H1 (cell line): ENCODE measurements around the gene MIGA1. TPM values are rescaled to one million over a fixed set of nuclear protein-coding genes. Genes with fewer than 3 reads are reported as not detected.
"Not testable (repeated sequence)": the region's sequence is repeated elsewhere in the genome, so short reads cannot be mapped to it uniquely, and the experiment has no call there.

Source experiments
- CTCF ChIA-PET: fragments of 300-600 bp; sonication (Branson Sonifier 250); formaldehyde crosslinking; loops from one replicate; lab custom pipeline; 2021; ENCODE audit not compliant: partially characterized antibody; lab: Charles Lee
- POLR2A ChIA-PET: fragments of 300-600 bp; sonication (Branson Sonifier 250); formaldehyde crosslinking; loops from one replicate; lab custom pipeline; 2021; ENCODE audit warnings: inconsistent platforms; ENCODE audit not compliant: partially characterized antibody; lab: Charles Lee
- DNase-seq, 2 experiments: peaks; one replicate each; pipeline versions ENCODE4 v3.0.0 to v3.0.0-alpha.2; 2010 to 2022; ENCODE audit warnings: low spot score in 2 of 2, low read depth in 1 of 2, mixed read lengths in 1 of 2
- FAIRE-seq: peaks from 2 replicates; lab custom pipeline; 2011; peaks lifted over from hg19 to GRCh38; lab: Jason Lieb, UNC
- H2AFZ ChIP-seq: 2 replicates; pipeline ENCODE4 v1.8.1; 2012; ENCODE audit warnings: low read length, inconsistent platforms
- H2AK5ac ChIP-seq: 2 replicates; pipeline ENCODE4 v1.6.1; 2013; ENCODE audit warnings: low read depth, low read length
- H2BK120ac ChIP-seq: replicated peaks from 2 replicates; pipeline ENCODE3; 2013; ENCODE audit warnings: low read depth, low read length, inconsistent platforms
- H2BK12ac ChIP-seq: 2 replicates; pipeline ENCODE4 v1.6.1; 2013; ENCODE audit warnings: low read depth, low read length
- H2BK15ac ChIP-seq: 2 replicates; pipeline ENCODE4 v1.6.1; 2013; ENCODE audit warnings: low read length
- H2BK20ac ChIP-seq: 2 replicates; pipeline ENCODE4 v1.6.1; 2013; ENCODE audit warnings: low read length
- H2BK5ac ChIP-seq: 2 replicates; pipeline ENCODE4 v1.6.1; 2013; ENCODE audit warnings: low read depth, low read length
- H3K14ac ChIP-seq: 2 replicates; pipeline ENCODE4 v1.6.1; 2013; ENCODE audit warnings: inconsistent platforms; ENCODE audit not compliant: insufficient read length
- H3K18ac ChIP-seq: 2 replicates; pipeline ENCODE4 v1.6.1; 2013; ENCODE audit warnings: low read length; ENCODE audit errors: extremely low read depth
- H3K23ac ChIP-seq: 2 replicates; pipeline ENCODE4 v1.6.1; 2013; ENCODE audit warnings: inconsistent platforms; ENCODE audit not compliant: insufficient read length
- H3K23me2 ChIP-seq: 2 replicates; pipeline ENCODE4 v1.6.1; 2013; ENCODE audit warnings: low read depth, low read length
- H3K27ac ChIP-seq: 2 replicates; pipeline ENCODE4 v1.6.1; 2011; ENCODE audit warnings: low read depth, low read length, inconsistent platforms
- H3K27me3 ChIP-seq, 4 experiments: replicated peaks in 1 of 4; 1 replicate in 1 of 4; 2 replicates in 3 of 4; pipeline versions ENCODE4 v1.6.1 to v1.8.1; 2011 to 2013; ENCODE audit warnings: low read length in 3 of 4, mild to moderate bottlenecking in 3 of 4, inconsistent platforms in 2 of 4, mixed read lengths in 2 of 4, moderate library complexity in 1 of 4; ENCODE audit not compliant: control insufficient read depth in 3 of 4, insufficient read depth in 3 of 4; ENCODE audit errors: extremely low read depth in 1 of 4
- H3K36me3 ChIP-seq, 4 experiments: 2 replicates each; pipeline versions ENCODE4 v1.6.1 to v1.8.1; 2011 to 2013; ENCODE audit warnings: mild to moderate bottlenecking in 4 of 4, low read length in 3 of 4, moderate library complexity in 2 of 4, control low read depth in 1 of 4, inconsistent platforms in 1 of 4; ENCODE audit not compliant: insufficient read depth in 4 of 4, control insufficient read depth in 2 of 4
- H3K4ac ChIP-seq: replicated peaks from 2 replicates; pipeline ENCODE3; 2013; ENCODE audit warnings: low read length, low read depth, mixed read lengths, inconsistent platforms; ENCODE audit not compliant: insufficient read length
- H3K4me1 ChIP-seq, 4 experiments: replicated peaks in 1 of 4; 1 replicate in 1 of 4; 2 replicates in 3 of 4; pipeline versions ENCODE4 v1.6.1 to v1.8.1; 2011 to 2013; ENCODE audit warnings: low read length in 3 of 4, inconsistent platforms in 2 of 4, mixed read lengths in 1 of 4; ENCODE audit not compliant: insufficient read depth in 4 of 4, control insufficient read depth in 3 of 4
- H3K4me2 ChIP-seq, 2 experiments: 2 replicates each; pipeline versions ENCODE4 v1.6.1 to v1.8.1; 2011 to 2013; ENCODE audit warnings: low read depth in 2 of 2, low read length in 2 of 2, control low read depth in 1 of 2, inconsistent platforms in 1 of 2, mild to moderate bottlenecking in 1 of 2; ENCODE audit not compliant: insufficient read depth in 1 of 2
- H3K4me3 ChIP-seq, 4 experiments: fragments of 200-600, 300-600 bp in 1 of 4; sonication (generic), shearing (Covaris generic), sonication (Bioruptor Twin) in 1 of 4; 2 replicates each; pipeline versions ENCODE4 v1.5.1 to v1.8.1; 2011 to 2016; ENCODE audit warnings: low read length in 4 of 4, low read depth in 3 of 4, control low read depth in 2 of 4, inconsistent platforms in 2 of 4, mild to moderate bottlenecking in 2 of 4, mixed read lengths in 1 of 4, moderate library complexity in 1 of 4; ENCODE audit not compliant: insufficient read depth in 2 of 4; ENCODE audit errors: extremely low read depth in 1 of 4
- H3K56ac ChIP-seq: replicated peaks from 2 replicates; pipeline ENCODE3; 2013; ENCODE audit warnings: low read depth, mild to moderate bottlenecking, mixed read lengths, low read length, inconsistent platforms; ENCODE audit not compliant: insufficient read length
- H3K79me1 ChIP-seq: 2 replicates; pipeline ENCODE4 v1.6.1; 2013; ENCODE audit warnings: low read depth, low read length, control low read depth
- H3K79me2 ChIP-seq, 2 experiments: 2 replicates each; pipeline versions ENCODE4 v1.6.1 to v1.8.1; 2012 to 2013; ENCODE audit warnings: low read length in 2 of 2, mild to moderate bottlenecking in 2 of 2, inconsistent platforms in 1 of 2; ENCODE audit not compliant: insufficient read depth in 2 of 2, control insufficient read depth in 1 of 2
- H3K9ac ChIP-seq, 4 experiments: replicated peaks in 1 of 4; 1 replicate in 1 of 4; 2 replicates in 3 of 4; pipeline versions ENCODE4 v1.6.1 to v1.8.1; 2011 to 2013; ENCODE audit warnings: low read depth in 3 of 4, low read length in 3 of 4, control low read depth in 2 of 4, mild to moderate bottlenecking in 2 of 4, moderate library complexity in 2 of 4, inconsistent platforms in 1 of 4; ENCODE audit errors: extremely low read depth in 1 of 4
- H3K9me3 ChIP-seq, 2 experiments: 2 replicates each; pipeline versions ENCODE4 v1.6.1 to v1.8.1; 2012 to 2013; ENCODE audit warnings: mild to moderate bottlenecking in 2 of 2, moderate library complexity in 2 of 2, control low read depth in 1 of 2, inconsistent platforms in 1 of 2, low read depth in 1 of 2, low read length in 1 of 2, mixed read lengths in 1 of 2; ENCODE audit not compliant: insufficient read depth in 2 of 2
- H4K20me1 ChIP-seq, 2 experiments: replicated peaks in 1 of 2; 2 replicates each; pipeline versions ENCODE3 to v1.8.1; 2011 to 2013; ENCODE audit warnings: inconsistent platforms in 2 of 2, low read length in 2 of 2, mild to moderate bottlenecking in 1 of 2; ENCODE audit not compliant: insufficient read depth in 2 of 2, control insufficient read depth in 1 of 2
- H4K5ac ChIP-seq: 2 replicates; pipeline ENCODE4 v1.6.1; 2013; ENCODE audit warnings: low read length, low read depth, mixed read lengths, inconsistent platforms; ENCODE audit not compliant: insufficient read length
- H4K8ac ChIP-seq: 2 replicates; pipeline ENCODE4 v1.8.0; 2013; ENCODE audit warnings: mild to moderate bottlenecking, moderate library complexity, low read length, inconsistent platforms; ENCODE audit not compliant: insufficient read depth; ENCODE audit errors: extremely low read depth
- H4K91ac ChIP-seq: replicated peaks from 2 replicates; pipeline ENCODE3; 2013; ENCODE audit warnings: low read length, mixed read lengths, inconsistent platforms; ENCODE audit not compliant: insufficient read length
- BRCA1 ChIP-seq: IDR thresholded peaks from 2 replicates; pipeline ENCODE4 v1.6.1; 2012; ENCODE audit warnings: low read depth, low read length, improper control_type of control experiment
- CEBPB ChIP-seq: IDR thresholded peaks from 2 replicates; pipeline ENCODE4 v1.6.1; 2012; ENCODE audit warnings: low read depth, low read length
- MAFK ChIP-seq: IDR thresholded peaks from 2 replicates; pipeline ENCODE4 v1.6.1; 2012; ENCODE audit warnings: low read depth, mild to moderate bottlenecking, improper control_type of control experiment, low read length
- POLR2AphosphoS5 ChIP-seq: IDR thresholded peaks from 2 replicates; pipeline ENCODE4 v1.6.1; 2011; ENCODE audit warnings: low read depth, low read length
- SIX5 ChIP-seq: IDR thresholded peaks from 2 replicates; pipeline ENCODE4 v1.6.1; 2011; ENCODE audit warnings: mild to moderate bottlenecking, low read depth, low read length
- WGBS, 2 experiments: shearing (Covaris generic) in 1 of 2; methylation state at CpG; one replicate each; pipeline versions ENCODE4 v1.1.6 to v1.1.7; 2013 to 2015; ENCODE audit warnings: low lambda C conversion rate in 2 of 2, mixed read lengths in 2 of 2, inconsistent platforms in 1 of 2, low coverage in 1 of 2, missing lambda C conversion rate in 1 of 2; ENCODE audit not compliant: insufficient replicate concordance in 2 of 2, insufficient coverage in 1 of 2, insufficient read length in 1 of 2; ENCODE audit errors: extremely low coverage in 1 of 2, missing lambda C conversion rate in 1 of 2; 5-methylcytosine and 5-hydroxymethylcytosine counted together
- polyA plus RNA-seq, 7 experiments: library from polyadenylated mRNA; depleted of rRNA in 3 of 7; stranded (reverse) in 5 of 7; unstranded in 2 of 7; fragments of >200 nt in 5 of 7; fragments of 200-250 nt in 2 of 7; gene quantifications; 1 replicate in 5 of 7; 2 replicates in 1 of 7; 4 replicates in 1 of 7; pipeline versions ENCODE4 v1.2.1 to v1.2.3, GENCODE V29; 2011 to 2013; ENCODE audit warnings: missing spikeins in 2 of 7, mixed read lengths in 2 of 7
- total RNA-seq: library from RNA; stranded (reverse); fragmentation: NEBNext Ultra II Directional; extraction: Animal tissue kit (Norgen Biotek cat#: 25700); gene quantifications from 2 replicates; pipeline ENCODE4 v1.2.1, GENCODE V29; 2021
- TF ChIP-seq, protein P1 (sequence below): IDR thresholded peaks from 2 replicates; pipeline ENCODE4 v1.6.1; 2012; ENCODE audit warnings: low read length, inconsistent platforms
- TF ChIP-seq, protein P2 (sequence below): IDR thresholded peaks from 2 replicates; pipeline ENCODE4 v1.6.1; 2012; ENCODE audit warnings: inconsistent platforms

The MIGA1 gene
- total and polyA plus RNA-seq, 2 of the 8 experiments (the other 6 are each of a cell fraction or from before 2014, with no cell fraction given), result 0.95 to 7.0 TPM

DNA sequence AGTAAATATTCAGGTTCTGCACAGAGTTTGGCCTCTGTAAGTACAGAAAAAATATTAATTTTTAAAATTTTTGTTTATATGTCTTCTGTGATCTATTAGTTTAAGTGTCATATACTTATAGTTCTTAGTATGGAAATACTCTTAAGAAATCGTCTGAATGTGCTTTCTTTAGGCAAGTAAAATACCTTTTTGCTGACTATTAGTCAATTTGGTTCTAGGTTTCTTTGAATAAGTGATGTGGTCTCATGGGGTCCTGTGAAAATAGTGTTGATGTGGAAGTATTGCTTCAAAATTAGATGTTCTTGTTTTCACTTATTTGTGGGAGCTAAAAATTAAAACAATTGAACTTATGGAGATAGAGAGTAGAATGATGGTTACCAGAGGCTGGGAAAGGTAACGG is 23.9 kb downstream of the MIGA1 start (continued):
- TF ChIP-seq, protein P1, sequence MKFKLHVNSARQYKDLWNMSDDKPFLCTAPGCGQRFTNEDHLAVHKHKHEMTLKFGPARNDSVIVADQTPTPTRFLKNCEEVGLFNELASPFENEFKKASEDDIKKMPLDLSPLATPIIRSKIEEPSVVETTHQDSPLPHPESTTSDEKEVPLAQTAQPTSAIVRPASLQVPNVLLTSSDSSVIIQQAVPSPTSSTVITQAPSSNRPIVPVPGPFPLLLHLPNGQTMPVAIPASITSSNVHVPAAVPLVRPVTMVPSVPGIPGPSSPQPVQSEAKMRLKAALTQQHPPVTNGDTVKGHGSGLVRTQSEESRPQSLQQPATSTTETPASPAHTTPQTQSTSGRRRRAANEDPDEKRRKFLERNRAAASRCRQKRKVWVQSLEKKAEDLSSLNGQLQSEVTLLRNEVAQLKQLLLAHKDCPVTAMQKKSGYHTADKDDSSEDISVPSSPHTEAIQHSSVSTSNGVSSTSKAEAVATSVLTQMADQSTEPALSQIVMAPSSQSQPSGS, result no peak
- TF ChIP-seq SIX5 (no peak), POLR2AphosphoS5 (no peak), MAFK (no peak), BRCA1 (no peak), CEBPB (no peak)
- TF ChIP-seq, protein P2, sequence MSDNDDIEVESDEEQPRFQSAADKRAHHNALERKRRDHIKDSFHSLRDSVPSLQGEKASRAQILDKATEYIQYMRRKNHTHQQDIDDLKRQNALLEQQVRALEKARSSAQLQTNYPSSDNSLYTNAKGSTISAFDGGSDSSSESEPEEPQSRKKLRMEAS, result no peak

- H4K20me1 ChIP-seq, H2BK12ac ChIP-seq, H2BK15ac ChIP-seq, H4K5ac ChIP-seq, H3K27ac ChIP-seq, H3K79me2 ChIP-seq, H3K14ac ChIP-seq, H3K4ac ChIP-seq, FAIRE-seq, H4K8ac ChIP-seq, H2BK120ac ChIP-seq, H3K23ac ChIP-seq, H2BK20ac ChIP-seq, DNase-seq, H3K9me3 ChIP-seq, H4K91ac ChIP-seq, H3K9ac ChIP-seq, H3K4me1 ChIP-seq, H2AK5ac ChIP-seq, H3K27me3 ChIP-seq, H3K56ac ChIP-seq, H3K79me1 ChIP-seq, H2BK5ac ChIP-seq, H2AFZ ChIP-seq, POLR2A ChIA-PET, H3K4me2 ChIP-seq, H3K4me3 ChIP-seq, H3K23me2 ChIP-seq, H3K18ac ChIP-seq: not testable (repeated sequence)
- peaks cover 0 to 14% (median 6%) of the 10 kb centered on the region in 4 experiments; a peak in 4 of 8 replicates for H3K36me3 ChIP-seq
- CTCF ChIA-PET, result interaction anchor here (0.7 kb wide), 1 partner anchor 105 kb away, joined by 3 read pairs; no protein-coding TSS in a partner anchor
- 89% methylated on average over 1 of the region's 3 CpGs; no CpG with 5 or more reads in 1 of the 2 experiments for WGBS, 2 experiments
These were observed 30.5 kb downstream of the MIGA1 start for GRCh38 chr1:77809787-77810462.
